Upper lobe of left lung (tissue), 6 donors: Measurements from ENCODE around the gene CRTC1. TPM values are rescaled to one million over a fixed set of nuclear protein-coding genes. Genes with fewer than 3 reads are reported as not detected.

Source experiments
- ATAC-seq, 2 donors: fragments of 200-7000 bp; cut with Tn5 transposase; one replicate each; pipeline ENCODE4 v1.9.1; 2022; ENCODE audit warnings: mild to moderate bottlenecking in 2 of 2, moderate library complexity in 2 of 2; ENCODE audit not compliant: low FRiP score in 2 of 2
- DNase-seq, 2 donors: peaks; one replicate each; pipeline ENCODE4 v3.0.0-alpha.2; 2019 to 2020
- H3K27ac ChIP-seq, 4 donors: fragments of 200-600 bp; sonication (generic); one replicate each; pipeline ENCODE4 v1.5.1; 2016 to 2019
- H3K27me3 ChIP-seq, 4 donors: fragments of 200-600 bp; sonication (generic); one replicate each; pipeline ENCODE4 v1.5.1; 2017 to 2019
- H3K36me3 ChIP-seq, 4 donors: fragments of 200-600 bp; sonication (generic); one replicate each; pipeline ENCODE4 v1.5.1; 2016 to 2019
- H3K4me1 ChIP-seq, 4 donors: fragments of 200-600 bp; sonication (generic); one replicate each; pipeline ENCODE4 v1.5.1; 2018 to 2019
- H3K4me3 ChIP-seq, 4 donors: fragments of 200-600 bp; sonication (generic); one replicate each; pipeline ENCODE4 v1.5.1; 2017 to 2019; ENCODE audit warnings: mild to moderate bottlenecking in 2 of 4, moderate library complexity in 1 of 4
- H3K9me3 ChIP-seq, 4 donors: fragments of 200-600 bp; sonication (generic); one replicate each; pipeline ENCODE4 v1.5.1; 2018 to 2019
- CTCF ChIP-seq, 6 experiments: fragments of 450-650 bp in 4 of 6; fragments of 200-600 bp in 2 of 6; sonication (generic) in 2 of 6; IDR thresholded peaks; one replicate each; pipeline ENCODE4 v1.5.1; 2016 to 2019; ENCODE audit warnings: antibody characterized with exemption in 6 of 6
- EP300 ChIP-seq, 4 donors: sonication (generic); formaldehyde crosslinking; IDR thresholded peaks; one replicate each; pipeline ENCODE4 v1.5.1; 2017; ENCODE audit warnings: antibody characterized with exemption in 4 of 4, control low read depth in 2 of 4
- POLR2A ChIP-seq, 4 donors: fragments of 450-650 bp; IDR thresholded peaks; one replicate each; pipeline ENCODE4 v1.5.1; 2016 to 2017; ENCODE audit warnings: antibody characterized with exemption in 4 of 4, mild to moderate bottlenecking in 2 of 4
- POLR2AphosphoS5 ChIP-seq, 2 donors: sonication (generic); formaldehyde crosslinking; IDR thresholded peaks; one replicate each; pipeline ENCODE4 v1.5.1; 2017; ENCODE audit warnings: antibody characterized with exemption in 2 of 2
- WGBS, 2 donors: methylation state at CpG; one replicate each; pipeline ENCODE4 v1.1.5; 2017 to 2018; 5-methylcytosine and 5-hydroxymethylcytosine counted together
- total RNA-seq, 6 donors: library from RNA; depleted of rRNA in 4 of 6; stranded (reverse); fragments of >200 nt in 4 of 6; gene quantifications; one replicate each; pipeline versions ENCODE4 v1.1.0 to v1.2.1, GENCODE V29; 2016 to 2021
- donor health status: DM: no; HTN: no; CAD: no; lungs with moderate emphysema.
- donor health status: DM: no; HTN: yes; CAD: no; lungs with severe emphysema.

Gene CRTC1
- total RNA-seq, 6 donors from 2014 or later, result 5.9 to 27.2 (median 15.6) TPM

- Histone ChIP-seq H3K9me3 (no peaks in the 10 kb centered on the region), H3K4me3 (no peak overlapping the region), H3K4me1 (peaks cover 15 to 22% (median 20%) of the 10 kb centered on the region in 4 donors), H3K27ac (peak overlapping the region in 1 of 4 donors; percentile 9), H3K36me3 (no peaks in the 10 kb centered on the region), H3K27me3 (no peaks in the 10 kb centered on the region)
- no peak for DNase-seq
- TF ChIP-seq POLR2AphosphoS5 (IDR thresholded peaks at IDR 0.05), result no peak
- TF ChIP-seq POLR2A (IDR thresholded peaks at IDR 0.05), result no peak
- no peak for TF ChIP-seq CTCF (IDR thresholded peaks at IDR 0.05)
- TF ChIP-seq EP300 (IDR thresholded peaks at IDR 0.05), result no peak
- 92 to 94% methylated on average over 14 to 18 of the region's 18 CpGs for WGBS, 2 donors
- ATAC-seq, result peak in 1 of 2 donors; percentile 20
Observed at GRCh38 chr19:18698321-18699167, 15.1 kb downstream of the CRTC1 start.

- DNase-seq (peak in 1 of 2 donors; percentile 45), ATAC-seq (no peak)
- Histone ChIP-seq H3K27ac (peak overlapping the region in 3 of 4 donors; percentile 49 to 73 (median 71)), H3K4me3 (no peak overlapping the region), H3K27me3 (no peaks in the 10 kb centered on the region), H3K4me1 (peaks cover 15 to 22% (median 20%) of the 10 kb centered on the region in 4 donors), H3K9me3 (no peaks in the 10 kb centered on the region), H3K36me3 (no peaks in the 10 kb centered on the region)
- WGBS, 2 donors, result 70 to 80% methylated on average over 1 to 14 of the region's 14 CpGs
- TF ChIP-seq EP300 (IDR thresholded peaks at IDR 0.05) (no peak), POLR2AphosphoS5 (IDR thresholded peaks at IDR 0.05) (no peak), CTCF (IDR thresholded peaks at IDR 0.05) (no peak)
Observed at GRCh38 chr19:18699403-18700054, 16.0 kb downstream of the CRTC1 start.

GRCh38 chr19:18700501-18701249, 17.2 kb downstream of the CRTC1 start:
- peak in 1 of 4 donors; percentile 13 for TF ChIP-seq POLR2A (IDR thresholded peaks at IDR 0.05)
- TF ChIP-seq POLR2AphosphoS5 (IDR thresholded peaks at IDR 0.05), result no peak
- H3K9me3 ChIP-seq, result no peaks in the 10 kb centered on the region
- ATAC-seq (peak; percentile 80 to 94), DNase-seq (peak; percentile 83 to 89)
- 0 to 5% methylated on average over 13 to 34 of the region's 35 CpGs for WGBS, 2 donors
- no peaks in the 10 kb centered on the region for H3K36me3 ChIP-seq
- peak overlapping the region; percentile 29 to 48 (median 41) for H3K4me3 ChIP-seq
- H3K27ac ChIP-seq, result peak overlapping the region; percentile 17 to 73 (median 63)
- no peaks in the 10 kb centered on the region for H3K27me3 ChIP-seq
- H3K4me1 ChIP-seq, result peaks cover 15 to 22% (median 20%) of the 10 kb centered on the region in 4 donors

GRCh38 chr19:18701250-18701608, 17.7 kb downstream of the CRTC1 start:
- no peak for DNase-seq
- TF ChIP-seq POLR2AphosphoS5 (IDR thresholded peaks at IDR 0.05), result no peak
- no peak for TF ChIP-seq POLR2A (IDR thresholded peaks at IDR 0.05)
- no peak for TF ChIP-seq CTCF (IDR thresholded peaks at IDR 0.05)
- no peak for TF ChIP-seq EP300 (IDR thresholded peaks at IDR 0.05)
- peak overlapping the region in 3 of 4 donors; percentile 55 to 73 (median 71) for H3K27ac ChIP-seq
- no peak for ATAC-seq
- peaks cover 15 to 22% (median 20%) of the 10 kb centered on the region in 4 donors for H3K4me1 ChIP-seq
- H3K36me3 ChIP-seq, result no peaks in the 10 kb centered on the region
- H3K27me3 ChIP-seq, result no peaks in the 10 kb centered on the region
- H3K9me3 ChIP-seq, result no peaks in the 10 kb centered on the region
- H3K4me3 ChIP-seq, result peak overlapping the region in 3 of 4 donors; percentile 39 to 48 (median 43)
- 32% methylated on average over 7 of the region's 7 CpGs; no CpG with 5 or more reads in 1 of the 2 donors for WGBS, 2 donors

GRCh38 chr19:18704054-18704453, 20.6 kb downstream of the CRTC1 start:
- H3K27me3 ChIP-seq, result no peaks in the 10 kb centered on the region
- no peaks in the 10 kb centered on the region for H3K9me3 ChIP-seq
- no peak overlapping the region for H3K4me3 ChIP-seq
- TF ChIP-seq CTCF (IDR thresholded peaks at IDR 0.05) (no peak), POLR2AphosphoS5 (IDR thresholded peaks at IDR 0.05) (no peak), EP300 (IDR thresholded peaks at IDR 0.05) (no peak), POLR2A (IDR thresholded peaks at IDR 0.05) (no peak)
- peaks cover 15 to 28% (median 21%) of the 10 kb centered on the region in 4 donors for H3K4me1 ChIP-seq
- no peaks in the 10 kb centered on the region for H3K36me3 ChIP-seq
- no peak overlapping the region for H3K27ac ChIP-seq
- DNase-seq (no peak), ATAC-seq (no peak)
- WGBS, 2 donors, result 91 to 93% methylated on average over 4 of the region's 4 CpGs
